ENCODE measurements around the gene USP10.

Gene USP10

DNA sequence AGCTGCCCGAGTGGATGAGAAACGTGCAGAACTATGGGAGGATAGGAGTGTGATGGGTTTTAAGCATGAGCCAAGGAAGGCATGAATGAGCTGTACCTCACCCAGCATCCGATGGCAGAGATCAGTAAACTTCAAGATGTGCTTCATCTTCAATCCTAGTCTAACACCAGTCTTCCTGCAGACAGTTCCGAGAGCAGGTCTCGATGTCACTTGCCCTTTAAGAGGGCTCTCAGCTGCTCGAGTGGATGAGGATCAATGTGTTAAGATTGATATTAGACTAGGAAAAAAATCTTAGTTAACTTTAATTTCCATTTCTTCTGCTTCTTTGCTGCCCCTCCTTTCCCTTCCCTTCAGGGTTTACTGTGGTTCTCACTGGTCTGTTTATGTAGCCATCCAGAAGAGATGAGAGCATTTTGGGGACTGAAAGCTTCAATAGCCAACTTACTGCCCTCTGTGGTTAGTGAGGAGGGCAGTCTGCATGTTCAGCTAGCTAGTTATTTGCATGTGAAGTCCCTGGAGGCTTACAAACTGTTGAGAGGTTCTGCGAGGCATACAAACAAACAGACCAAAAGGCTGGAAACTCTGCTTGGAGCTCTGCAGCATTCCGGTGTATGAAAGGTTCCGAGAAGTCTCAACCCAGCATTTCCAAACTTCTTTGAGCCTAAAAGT, 36.2 kb upstream of the USP10 start:
- DNase-seq, result no peak
- 83% methylated on average over 6 of the region's 9 CpGs for WGBS (ENCODE audit: insufficient coverage)
- Histone ChIP-seq H3K27me3 (replicated peaks in 2 of 5; ENCODE audit: control insufficient read depth in 4 of 5, insufficient read depth in 5 of 5, low read length in 4 of 5) (no peaks in the 10 kb centered on the region), H3K27ac (ENCODE audit: insufficient read depth in 1 of 2, low read depth in 1 of 2, low read length in 2 of 2, poor library complexity in 1 of 2, severe bottlenecking in 2 of 2) (no peak overlapping the region), H3K4me1 (ENCODE audit: control extremely low read depth in 1 of 4, control insufficient read depth in 4 of 4, insufficient read depth in 4 of 4, low read length in 3 of 4) (no peaks in the 10 kb centered on the region), H3K36me3 (ENCODE audit: control insufficient read depth in 4 of 4, insufficient read depth in 4 of 4, low read length in 3 of 4) (peaks cover 4 to 82% (median 59%) of the 10 kb centered on the region in 4 experiments), H3K4me3 (ENCODE audit: control insufficient read depth in 1 of 7, extremely low read depth in 1 of 7, insufficient read depth in 4 of 7, low read depth in 2 of 7, low read length in 6 of 7) (no peak overlapping the region), H3K9me3 (ENCODE audit: control extremely low read depth in 1 of 5, control insufficient read depth in 4 of 5, insufficient read depth in 2 of 5, low read depth in 1 of 5, low read length in 4 of 5) (no peaks in the 10 kb centered on the region)
- ChIA-PET POLR2A (interaction anchor here (0.5 kb wide), 1 partner anchor 59 kb away, joined by 6 read pairs; no protein-coding TSS in a partner anchor), CTCF (interaction anchor here (0.7 to 1.4 kb wide), 7 partner anchors 9 to 91 kb away, joined by 3 to 5 read pairs (median 4); no protein-coding TSS in a partner anchor)

DNA sequence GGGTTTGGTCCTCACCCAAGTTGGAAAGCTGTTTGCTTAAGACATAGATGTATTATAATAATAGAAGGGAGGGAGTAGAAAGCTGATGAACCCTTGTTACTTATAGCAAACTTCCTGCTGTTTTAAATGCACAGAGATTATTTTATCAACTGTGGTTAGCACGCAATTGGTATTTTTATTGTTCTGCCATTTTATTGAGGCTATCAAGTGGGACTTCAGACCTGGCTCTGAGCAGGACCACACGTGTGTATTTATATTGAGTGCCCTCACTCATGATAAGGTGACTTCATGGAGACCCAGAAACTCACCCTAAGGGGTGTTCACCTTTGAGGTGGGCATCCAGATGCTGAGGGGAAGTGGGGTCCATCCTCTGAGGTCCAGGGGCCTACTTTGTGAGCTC, 34.4 kb upstream of the USP10 start:
- POLR2A ChIA-PET, result no interaction called here
- CTCF ChIA-PET, result interaction anchor here (1.5 to 1.6 kb wide), 2 partner anchors 30 to 74 kb away, joined by 5 to 9 read pairs; no protein-coding TSS in a partner anchor
- Histone ChIP-seq H3K36me3 (ENCODE audit: control insufficient read depth in 4 of 4, insufficient read depth in 4 of 4, low read length in 3 of 4) (peaks cover 4 to 65% (median 42%) of the 10 kb centered on the region in 4 experiments), H3K4me1 (ENCODE audit: control extremely low read depth in 1 of 4, control insufficient read depth in 4 of 4, insufficient read depth in 4 of 4, low read length in 3 of 4) (no peaks in the 10 kb centered on the region), H3K27ac (ENCODE audit: insufficient read depth in 1 of 2, low read depth in 1 of 2, low read length in 2 of 2, poor library complexity in 1 of 2, severe bottlenecking in 2 of 2) (no peak overlapping the region), H3K27me3 (replicated peaks in 2 of 5; ENCODE audit: control insufficient read depth in 4 of 5, insufficient read depth in 5 of 5, low read length in 4 of 5) (no peaks in the 10 kb centered on the region), H3K9me3 (ENCODE audit: control extremely low read depth in 1 of 5, control insufficient read depth in 4 of 5, insufficient read depth in 2 of 5, low read depth in 1 of 5, low read length in 4 of 5) (no peaks in the 10 kb centered on the region), H3K4me3 (ENCODE audit: control insufficient read depth in 1 of 7, extremely low read depth in 1 of 7, insufficient read depth in 4 of 7, low read depth in 2 of 7, low read length in 6 of 7) (no peak overlapping the region)
- WGBS (ENCODE audit: insufficient coverage), result 71% methylated on average over 2 of the region's 2 CpGs
- DNase-seq, result no peak

DNA sequence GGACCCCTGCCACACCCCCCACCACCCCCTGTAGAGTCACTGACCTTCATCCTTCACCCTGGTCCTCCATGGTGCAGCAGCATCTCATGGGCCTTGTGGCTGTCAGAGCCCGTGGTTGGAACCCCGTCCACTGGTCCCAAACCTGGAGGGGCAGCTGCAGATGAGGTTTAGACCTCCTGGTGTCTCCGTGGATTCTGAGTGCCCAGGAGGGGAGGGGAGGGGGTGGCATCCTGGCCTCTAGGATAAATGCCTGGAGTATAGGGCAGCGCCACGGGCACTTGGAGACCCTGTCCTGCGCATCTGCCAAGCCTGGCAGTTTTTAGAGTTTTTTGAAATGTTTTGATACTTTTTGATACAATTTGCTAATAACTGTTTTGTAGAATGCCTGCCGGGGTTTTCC, 34.0 kb upstream of the USP10 start:
- Histone ChIP-seq H3K4me1 (ENCODE audit: control extremely low read depth in 1 of 4, control insufficient read depth in 4 of 4, insufficient read depth in 4 of 4, low read length in 3 of 4) (no peaks in the 10 kb centered on the region), H3K27me3 (replicated peaks in 2 of 5; ENCODE audit: control insufficient read depth in 4 of 5, insufficient read depth in 5 of 5, low read length in 4 of 5) (no peaks in the 10 kb centered on the region), H3K9me3 (ENCODE audit: control extremely low read depth in 1 of 5, control insufficient read depth in 4 of 5, insufficient read depth in 2 of 5, low read depth in 1 of 5, low read length in 4 of 5) (no peaks in the 10 kb centered on the region), H3K27ac (ENCODE audit: insufficient read depth in 1 of 2, low read depth in 1 of 2, low read length in 2 of 2, poor library complexity in 1 of 2, severe bottlenecking in 2 of 2) (no peak overlapping the region), H3K4me3 (ENCODE audit: control insufficient read depth in 1 of 7, extremely low read depth in 1 of 7, insufficient read depth in 4 of 7, low read depth in 2 of 7, low read length in 6 of 7) (no peak overlapping the region), H3K36me3 (ENCODE audit: control insufficient read depth in 4 of 4, insufficient read depth in 4 of 4, low read length in 3 of 4) (peaks cover 4 to 63% (median 40%) of the 10 kb centered on the region in 4 experiments)
- CTCF ChIA-PET, result interaction anchor here (1.1 to 1.6 kb wide), 3 partner anchors 30 to 74 kb away, joined by 4 to 9 read pairs (median 5); no protein-coding TSS in a partner anchor
- POLR2A ChIA-PET, result no interaction called here
- DNase-seq, result no peak
- WGBS (ENCODE audit: insufficient coverage), result 100% methylated on average over 5 of the region's 7 CpGs

DNA sequence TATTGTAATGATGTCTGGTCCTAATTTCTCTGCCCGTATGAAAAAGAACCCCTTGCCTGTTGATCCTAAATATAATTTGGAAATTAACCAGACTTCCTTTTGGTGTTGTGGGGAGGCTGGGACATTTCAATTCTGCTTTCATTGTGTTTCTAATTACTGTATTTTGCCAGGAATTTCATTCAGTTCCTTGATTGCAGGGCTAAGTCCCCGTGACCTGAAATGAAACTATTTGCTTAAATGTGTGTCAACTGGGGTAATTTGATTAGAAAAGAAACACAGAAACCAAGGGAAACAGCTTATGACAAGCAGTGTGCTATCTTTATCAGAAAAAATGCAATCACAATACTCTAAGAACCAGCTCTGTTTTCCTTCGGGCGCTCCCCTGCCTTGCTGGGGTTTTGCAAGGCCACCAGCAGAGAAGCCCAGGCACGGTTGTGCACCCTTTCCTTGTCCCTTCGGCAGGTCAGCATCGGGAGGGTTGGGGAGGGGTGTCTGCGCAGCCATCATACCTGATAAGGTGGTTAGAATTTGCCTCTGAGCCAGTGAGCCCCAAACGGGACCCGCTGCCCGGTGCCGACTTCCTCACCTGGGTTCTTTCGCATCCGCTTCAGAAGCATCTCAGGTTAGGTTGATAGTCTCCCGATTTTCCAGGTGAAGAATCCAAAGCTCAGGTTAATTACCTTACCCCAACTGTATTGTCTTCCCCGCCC, 32.0 kb upstream of the USP10 start:
- Histone ChIP-seq H3K27me3 (replicated peaks in 2 of 5; ENCODE audit: control insufficient read depth in 4 of 5, insufficient read depth in 5 of 5, low read length in 4 of 5) (no peaks in the 10 kb centered on the region), H3K4me3 (ENCODE audit: control insufficient read depth in 1 of 7, extremely low read depth in 1 of 7, insufficient read depth in 4 of 7, low read depth in 2 of 7, low read length in 6 of 7) (no peak overlapping the region), H3K9me3 (ENCODE audit: control extremely low read depth in 1 of 5, control insufficient read depth in 4 of 5, insufficient read depth in 2 of 5, low read depth in 1 of 5, low read length in 4 of 5) (no peaks in the 10 kb centered on the region), H3K27ac (ENCODE audit: insufficient read depth in 1 of 2, low read depth in 1 of 2, low read length in 2 of 2, poor library complexity in 1 of 2, severe bottlenecking in 2 of 2) (no peak overlapping the region), H3K4me1 (ENCODE audit: control extremely low read depth in 1 of 4, control insufficient read depth in 4 of 4, insufficient read depth in 4 of 4, low read length in 3 of 4) (no peaks in the 10 kb centered on the region), H3K36me3 (ENCODE audit: control insufficient read depth in 4 of 4, insufficient read depth in 4 of 4, low read length in 3 of 4) (peaks cover 4 to 44% (median 24%) of the 10 kb centered on the region in 4 experiments)
- ChIA-PET POLR2A (no interaction called here), CTCF (interaction anchor here (0.9 to 1.7 kb wide), 2 partner anchors 56 to 58 kb away, joined by 3 to 5 read pairs; no protein-coding TSS in a partner anchor)
- 95% methylated on average over 14 of the region's 16 CpGs for WGBS (ENCODE audit: insufficient coverage)
- no peak for DNase-seq

DNA sequence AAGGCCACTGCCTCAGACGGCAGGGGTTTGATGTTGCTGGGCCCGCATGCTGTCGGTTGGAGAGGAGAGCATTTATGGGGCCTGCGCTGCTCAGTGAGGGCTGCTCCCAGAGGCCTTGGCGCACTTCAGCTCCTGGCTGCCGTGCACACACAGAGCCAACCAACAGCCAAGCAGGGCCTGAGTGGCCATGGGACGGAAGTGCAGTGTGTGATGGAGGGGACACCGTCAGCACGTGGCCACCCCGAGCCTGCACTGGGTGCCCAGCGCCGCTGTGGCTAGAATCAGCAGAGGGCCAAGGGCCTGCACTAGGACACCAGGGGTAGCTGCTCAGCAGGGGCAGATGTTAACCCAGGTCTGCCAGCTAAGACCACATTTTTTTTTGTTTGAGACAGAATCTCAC, 29.7 kb upstream of the USP10 start:
- H3K4me1 ChIP-seq (ENCODE audit: control extremely low read depth in 1 of 4, control insufficient read depth in 4 of 4, insufficient read depth in 4 of 4, low read length in 3 of 4), result no peaks in the 10 kb centered on the region
- H3K27ac ChIP-seq (ENCODE audit: insufficient read depth in 1 of 2, low read depth in 1 of 2, low read length in 2 of 2, poor library complexity in 1 of 2, severe bottlenecking in 2 of 2), result no peak overlapping the region
- no peak for DNase-seq
- peaks cover 2 to 22% (median 12%) of the 10 kb centered on the region in 4 experiments for H3K36me3 ChIP-seq (ENCODE audit: control insufficient read depth in 4 of 4, insufficient read depth in 4 of 4, low read length in 3 of 4)
- POLR2A ChIA-PET, result no interaction called here
- no peaks in the 10 kb centered on the region for H3K27me3 ChIP-seq (replicated peaks in 2 of 5; ENCODE audit: control insufficient read depth in 4 of 5, insufficient read depth in 5 of 5, low read length in 4 of 5)
- CTCF ChIA-PET, result interaction anchor here (0.9 to 1.4 kb wide), 4 partner anchors 10 to 59 kb away, joined by 3 to 12 read pairs (median 6); no protein-coding TSS in a partner anchor
- no peaks in the 10 kb centered on the region for H3K9me3 ChIP-seq (ENCODE audit: control extremely low read depth in 1 of 5, control insufficient read depth in 4 of 5, insufficient read depth in 2 of 5, low read depth in 1 of 5, low read length in 4 of 5)
- WGBS (ENCODE audit: insufficient coverage), result 93% methylated on average over 12 of the region's 12 CpGs
- no peak overlapping the region for H3K4me3 ChIP-seq (ENCODE audit: control insufficient read depth in 1 of 7, extremely low read depth in 1 of 7, insufficient read depth in 4 of 7, low read depth in 2 of 7, low read length in 6 of 7)

DNA sequence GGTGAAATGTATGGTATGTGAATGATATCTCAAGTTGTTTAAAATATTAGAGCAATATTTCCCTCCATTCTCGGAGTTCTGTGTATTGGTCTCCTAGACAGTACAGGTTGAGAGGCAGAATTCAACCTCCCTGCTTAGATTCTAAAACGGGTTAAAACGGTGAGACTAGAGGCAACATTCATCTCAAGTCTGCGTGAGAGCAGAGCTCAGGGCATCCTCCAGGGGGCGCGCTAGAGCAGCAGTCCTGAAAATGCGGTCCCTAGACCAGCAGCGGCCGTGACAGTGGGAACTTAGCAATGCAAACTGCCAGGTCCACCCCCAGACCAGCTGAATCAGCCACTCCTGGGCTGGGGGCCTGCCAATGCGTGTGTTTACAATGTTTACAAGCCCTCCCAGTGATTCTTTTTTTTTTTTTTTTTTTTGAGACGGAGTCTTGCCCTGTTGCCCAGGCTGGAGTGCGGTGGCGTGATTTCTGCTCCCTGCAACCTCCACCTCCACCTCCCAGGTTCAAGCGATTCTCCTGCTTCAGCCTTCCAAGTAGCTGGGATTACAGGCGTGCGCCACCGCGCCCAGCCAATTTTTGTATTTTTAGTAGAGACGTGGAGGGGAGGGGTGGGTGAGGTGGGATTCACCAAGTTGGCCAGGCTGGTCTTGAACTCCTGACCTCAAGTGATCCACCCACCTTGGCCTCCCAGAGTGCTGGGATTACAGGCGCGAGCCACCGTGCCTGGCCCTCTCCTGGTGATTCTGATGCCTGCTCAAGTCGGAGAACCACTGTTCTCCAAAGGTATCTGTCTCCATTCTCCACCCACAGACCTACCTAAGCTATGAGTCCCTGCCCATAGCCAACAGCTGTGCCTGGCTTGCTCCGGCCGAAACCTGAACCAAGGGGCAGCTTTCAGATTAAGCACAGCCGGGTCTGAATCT, 27.3 kb upstream of the USP10 start:
- no peaks in the 10 kb centered on the region for H3K4me1 ChIP-seq (ENCODE audit: control extremely low read depth in 1 of 4, control insufficient read depth in 4 of 4, insufficient read depth in 4 of 4, low read length in 3 of 4)
- DNase-seq, result peak; percentile 75 to 84 (median 81)
- H3K27me3 ChIP-seq (replicated peaks in 2 of 5; ENCODE audit: control insufficient read depth in 4 of 5, insufficient read depth in 5 of 5, low read length in 4 of 5), result peaks cover 0 to 2% (median 0%) of the 10 kb centered on the region in 5 experiments
- H3K36me3 ChIP-seq (ENCODE audit: control insufficient read depth in 4 of 4, insufficient read depth in 4 of 4, low read length in 3 of 4), result peaks cover 0 to 9% (median 0%) of the 10 kb centered on the region in 4 experiments
- H3K4me3 ChIP-seq (ENCODE audit: control insufficient read depth in 1 of 7, extremely low read depth in 1 of 7, insufficient read depth in 4 of 7, low read depth in 2 of 7, low read length in 6 of 7), result no peak overlapping the region
- WGBS (ENCODE audit: insufficient coverage), result 43% methylated on average over 17 of the region's 26 CpGs
- CTCF ChIA-PET, result interaction anchor here (0.7 to 5.0 kb wide), 29 partner anchors 8 to 297 kb away, joined by 3 to 70 read pairs (median 5); no protein-coding TSS in a partner anchor
- POLR2A ChIA-PET, result interaction anchor here (1.2 kb wide), 1 partner anchor 29 kb away, joined by 3 read pairs; no protein-coding TSS in a partner anchor
- no peaks in the 10 kb centered on the region for H3K9me3 ChIP-seq (ENCODE audit: control extremely low read depth in 1 of 5, control insufficient read depth in 4 of 5, insufficient read depth in 2 of 5, low read depth in 1 of 5, low read length in 4 of 5)
- H3K27ac ChIP-seq (ENCODE audit: insufficient read depth in 1 of 2, low read depth in 1 of 2, low read length in 2 of 2, poor library complexity in 1 of 2, severe bottlenecking in 2 of 2), result no peak overlapping the region
